Endodermal cell (in vitro differentiated cells): ENCODE measurements around the gene ZP3. TPM values are rescaled to one million over a fixed set of nuclear protein-coding genes. Genes with fewer than 3 reads are reported as not detected.
"Not testable (repeated sequence)": the region's sequence is repeated elsewhere in the genome, so short reads cannot be mapped to it uniquely, and the experiment has no call there.

ENCODE experiments used
- DNase-seq: peaks from one replicate; pipeline ENCODE4 v3.0.0-alpha.2; 2017
- H3K27ac ChIP-seq: 2 replicates; pipeline ENCODE4 v1.5.1; 2013; ENCODE audit warnings: mild to moderate bottlenecking, low read depth, low read length, moderate library complexity
- H3K27me3 ChIP-seq: 2 replicates; pipeline ENCODE4 v1.6.1; 2013; ENCODE audit warnings: mild to moderate bottlenecking, low read length, moderate library complexity; ENCODE audit not compliant: insufficient read depth, control insufficient read depth, poor library complexity, severe bottlenecking
- H3K36me3 ChIP-seq: 2 replicates; pipeline ENCODE4 v1.7.0; 2013; ENCODE audit warnings: mild to moderate bottlenecking, low read length, moderate library complexity; ENCODE audit not compliant: control insufficient read depth, insufficient read depth
- H3K4me1 ChIP-seq: one replicate; pipeline ENCODE4 v1.7.0; 2013; ENCODE audit warnings: low read length; ENCODE audit not compliant: control insufficient read depth, insufficient read depth
- H3K4me3 ChIP-seq: 2 replicates; pipeline ENCODE4 v1.5.1; 2013; ENCODE audit warnings: mild to moderate bottlenecking, low read length, moderate library complexity
- H3K9ac ChIP-seq: 2 replicates; pipeline ENCODE4 v1.6.1; 2013; ENCODE audit warnings: mild to moderate bottlenecking, low read length, moderate library complexity; ENCODE audit not compliant: poor library complexity, severe bottlenecking; ENCODE audit errors: extremely low read depth
- H3K9me3 ChIP-seq: 2 replicates; pipeline ENCODE4 v1.6.1; 2013; ENCODE audit warnings: mild to moderate bottlenecking, low read length, moderate library complexity; ENCODE audit not compliant: control insufficient read depth
- H3K27ac Mint-ChIP-seq: 2 replicates; pipeline ENCODE4 v1.8.0; 2020; ENCODE audit warnings: mixed read lengths
- H3K27me3 Mint-ChIP-seq: 2 replicates; pipeline ENCODE4 v1.8.0; 2021; ENCODE audit warnings: mild to moderate bottlenecking, mixed read lengths; ENCODE audit not compliant: insufficient read depth
- H3K36me3 Mint-ChIP-seq: 2 replicates; pipeline ENCODE4 v1.8.0; 2020; ENCODE audit warnings: low read depth, mixed read lengths
- H3K4me1 Mint-ChIP-seq: 2 replicates; pipeline ENCODE4 v1.8.0; 2020; ENCODE audit warnings: mixed read lengths
- H3K4me3 Mint-ChIP-seq: 2 replicates; pipeline ENCODE4 v1.8.0; 2020; ENCODE audit warnings: mild to moderate bottlenecking, moderate library complexity, mixed read lengths
- H3K9me3 Mint-ChIP-seq: 2 replicates; pipeline ENCODE4 v1.8.0; 2020; ENCODE audit warnings: mild to moderate bottlenecking, mixed read lengths
- WGBS, 2 experiments: methylation state at CpG; one replicate each; pipeline versions ENCODE4 v1.1.5 to v1.1.7; 2013; ENCODE audit warnings: missing lambda C conversion rate in 2 of 2, mixed read lengths in 1 of 2; ENCODE audit not compliant: insufficient coverage in 1 of 2, insufficient read length in 1 of 2; 5-methylcytosine and 5-hydroxymethylcytosine counted together
- total RNA-seq, 2 donors: library from RNA; stranded (reverse); fragmentation: NEBNext Ultra II Directional in 1 of 2; extraction: Animal tissue kit (Norgen Biotek cat#: 25700) in 1 of 2; gene quantifications; 2 replicates in 1 of 2; 3 replicates in 1 of 2; pipeline ENCODE4 v1.2.1, GENCODE V29; 2021

The ZP3 gene
- total RNA-seq, 2 donors from 2014 or later = 0.53 to 2.3 TPM

DNA sequence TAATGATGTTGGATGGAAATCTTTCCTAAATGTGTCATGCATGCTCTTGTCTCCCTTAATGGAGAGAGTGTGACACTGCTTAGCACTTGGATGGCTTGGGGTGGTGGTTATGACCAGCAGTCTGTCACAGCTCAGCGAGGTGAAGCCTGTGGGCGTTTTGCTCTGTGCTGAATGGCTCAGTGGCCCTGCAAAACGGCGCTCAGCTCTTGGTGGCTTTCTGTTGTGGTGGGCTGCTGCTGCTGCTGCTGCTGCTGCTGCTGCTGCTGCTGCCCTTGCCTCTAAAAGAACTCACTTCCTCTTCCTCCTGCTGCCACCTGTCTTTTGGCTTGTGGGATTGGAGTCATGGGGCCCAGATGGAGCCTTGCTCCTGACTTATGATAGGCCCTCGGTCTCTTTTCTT is 61.9 kb downstream of the ZP3 start:
- not testable (repeated sequence) for H3K4me3 ChIP-seq, H3K9ac ChIP-seq, H3K27me3 ChIP-seq, H3K4me1 ChIP-seq, DNase-seq, H3K9me3 Mint-ChIP-seq, H3K4me1 Mint-ChIP-seq, H3K27ac Mint-ChIP-seq, H3K9me3 ChIP-seq, H3K27me3 Mint-ChIP-seq, H3K27ac ChIP-seq, H3K4me3 Mint-ChIP-seq, H3K36me3 ChIP-seq
- 90% methylated on average over 2 of the region's 5 CpGs; no CpG with 5 or more reads in 1 of the 2 experiments for WGBS, 2 experiments
- H3K36me3 Mint-ChIP-seq = peaks cover 15% of the 10 kb centered on the region

GRCh38 chr7:76487969-76488368 is 63.2 kb downstream of the ZP3 start:
- H3K4me1 Mint-ChIP-seq, H3K9me3 Mint-ChIP-seq, H3K27ac Mint-ChIP-seq, H3K36me3 Mint-ChIP-seq, H3K4me3 ChIP-seq, H3K27me3 Mint-ChIP-seq, H3K36me3 ChIP-seq, H3K27ac ChIP-seq, H3K27me3 ChIP-seq, DNase-seq, H3K4me1 ChIP-seq, H3K9me3 ChIP-seq, H3K4me3 Mint-ChIP-seq, H3K9ac ChIP-seq: not testable (repeated sequence)
- WGBS, 2 experiments = 100% methylated on average over 4 of the region's 13 CpGs; no CpG with 5 or more reads in 1 of the 2 experiments

Other genes starting within 250 kb of the ZP3 start
- 1 to 10 TPM; 4.1 to 5.0 TPM for gene SRRM3, start 223.1 kb upstream of the ZP3 start, total RNA-seq
- 100 to 1,000 TPM; 244 to 248 TPM for gene HSPB1, start 122.3 kb upstream of the ZP3 start, total RNA-seq
- gene YWHAG, start 66.0 kb upstream of the ZP3 start, total RNA-seq = 100 to 1,000 TPM; 148 TPM
- gene SSC4D, start 15.3 kb upstream of the ZP3 start, total RNA-seq = 10 to 100 TPM; 21.9 to 44.5 TPM
- 10 to 100 TPM; 34.1 to 38.3 TPM for gene DTX2, start 36.8 kb downstream of the ZP3 start, total RNA-seq
- gene UPK3B, start 85.6 kb downstream of the ZP3 start, total RNA-seq = 1 to 10 TPM; 1.2 to 2.3 TPM
- under 1 TPM in 1 of 2 donors, not detected in 1; 0.37 TPM for gene SPDYE16, start 118.3 kb downstream of the ZP3 start, total RNA-seq
- 10 to 100 TPM in 1 of 2 donors, 1 to 10 TPM in 1; 8.2 to 13.3 TPM for gene POMZP3, start 202.3 kb downstream of the ZP3 start, total RNA-seq